A673 (cell line): Measurements from ENCODE around the gene HLA-C.

ENCODE experiments used
- CTCF ChIP-seq: fragments of 300-800, 200-600 bp; sonication (generic); conservative IDR thresholded peaks from 2 replicates; pipeline ENCODE4 v1.5.1; 2017; ENCODE audit warnings: low read depth, mild to moderate bottlenecking, antibody characterized with exemption, low read length, moderate library complexity, mixed read lengths
- EZH2 ChIP-seq: fragments of 200-600 bp; sonication (generic); IDR thresholded peaks from 2 replicates; pipeline ENCODE4 v1.6.1; 2017; ENCODE audit warnings: borderline replicate concordance, low read depth, mild to moderate bottlenecking, mixed read lengths, antibody characterized with exemption, low read length; ENCODE audit not compliant: poor library complexity, severe bottlenecking

GRCh38 chr6:31243508-31243907 lies 28.4 kb downstream of the HLA-C start:
- no peak for TF ChIP-seq CTCF
- TF ChIP-seq EZH2: no peak
